HG02870 (cell line): ENCODE measurements around the gene SLC5A3.

Source experiments
- ATAC-seq: cut with Tn5 transposase; IDR thresholded peaks from one replicate; pipeline ENCODE4 v1.9.1; 2021; ENCODE audit warnings: mild to moderate bottlenecking, moderate library complexity; ENCODE audit not compliant: unreplicated experiment

Gene SLC5A3

GRCh38 chr21:34094949-34095348 is 21.6 kb downstream of the SLC5A3 start:
- no peak for ATAC-seq

GRCh38 chr21:34097442-34097841 is 24.1 kb downstream of the SLC5A3 start:
- no peak for ATAC-seq

- ATAC-seq, result no peak
Measured at GRCh38 chr21:34100337-34100736, 27.0 kb downstream of the SLC5A3 start.

- ATAC-seq, result no peak
Measured at GRCh38 chr21:34100790-34101189, 27.4 kb downstream of the SLC5A3 start.

GRCh38 chr21:34105947-34106541 is 32.7 kb downstream of the SLC5A3 start:
- no peak for ATAC-seq

GRCh38 chr21:34107606-34108005 is 34.2 kb downstream of the SLC5A3 start:
- ATAC-seq, result no peak

GRCh38 chr21:34109075-34109474 is 35.7 kb downstream of the SLC5A3 start:
- ATAC-seq, result no peak

GRCh38 chr21:34110594-34111202 is 37.3 kb downstream of the SLC5A3 start:
- no peak for ATAC-seq

- no peak for ATAC-seq
Measured at GRCh38 chr21:34112316-34113033, 39.1 kb downstream of the SLC5A3 start.

- ATAC-seq, result no peak
Measured at GRCh38 chr21:34113842-34114241, 40.5 kb downstream of the SLC5A3 start.

- no peak for ATAC-seq
Measured at GRCh38 chr21:34115160-34115559, 41.8 kb downstream of the SLC5A3 start.

GRCh38 chr21:34116569-34116968 is 43.2 kb downstream of the SLC5A3 start:
- ATAC-seq, result no peak

GRCh38 chr21:34120867-34121266 is 47.5 kb downstream of the SLC5A3 start:
- no peak for ATAC-seq

GRCh38 chr21:34122047-34122446 is 48.7 kb downstream of the SLC5A3 start:
- ATAC-seq, result no peak
